Cardiac muscle cell (in vitro differentiated cells and primary cell): ENCODE measurements around the gene SULT1C2. TPM values are rescaled to one million over a fixed set of nuclear protein-coding genes. Genes with fewer than 3 reads are reported as not detected.

Experiments used
- DNase-seq, 2 donors: peaks; one replicate each; pipeline versions ENCODE4 v3.0.0 to v3.0.0-alpha.2; 2010 to 2017; ENCODE audit warnings: low read depth in 1 of 2, low spot score in 1 of 2
- H3K27ac ChIP-seq: fragments of 200-600 bp; sonication (generic); 2 replicates; pipeline ENCODE4 v1.5.1; 2016
- H3K27me3 ChIP-seq: fragments of 200-600 bp; sonication (generic); 2 replicates; pipeline ENCODE4 v1.6.0; 2016; ENCODE audit warnings: control low read depth
- H3K36me3 ChIP-seq: fragments of 200-600 bp; sonication (generic); 2 replicates; pipeline ENCODE4 v1.5.1; 2016; ENCODE audit warnings: control low read depth
- H3K4me1 ChIP-seq: fragments of 200-600 bp; sonication (generic); 2 replicates; pipeline ENCODE4 v1.8.1; 2017; ENCODE audit warnings: low read depth, mild to moderate bottlenecking, mixed run types
- H3K4me3 ChIP-seq: fragments of 200-600 bp; sonication (generic); 2 replicates; pipeline ENCODE4 v1.5.1; 2016; ENCODE audit warnings: mild to moderate bottlenecking
- H3K9me3 ChIP-seq: fragments of 200-600 bp; sonication (generic); 2 replicates; pipeline ENCODE4 v1.5.1; 2017; ENCODE audit warnings: low read depth, mild to moderate bottlenecking, control low read depth
- CTCF ChIP-seq: IDR thresholded peaks from 2 replicates; pipeline ENCODE4 v1.5.1; 2012; ENCODE audit warnings: low read depth, mild to moderate bottlenecking, low read length
- polyA plus RNA-seq: library from polyadenylated mRNA; unstranded; fragments of >200 nt; fragmentation: Nextera tagmentation; extraction: Ambion mirVana; gene quantifications from 2 replicates; pipeline ENCODE4 v1.2.1, GENCODE V29; 2016
- total RNA-seq: library from RNA; depleted of rRNA; stranded (reverse); fragments of >200 nt; gene quantifications from 2 replicates; pipeline ENCODE4 v1.2.3, GENCODE V29; 2016

SULT1C2 gene
- total and polyA plus RNA-seq, 2 experiments from 2014 or later: 1.1 to 3.2 TPM

GRCh38 chr2:108293850-108294249 lies 5.2 kb downstream of the SULT1C2 start:
- peaks cover 5% of the 10 kb centered on the region for H3K4me1 ChIP-seq
- no peak overlapping the region for H3K4me3 ChIP-seq
- H3K27me3 ChIP-seq: no peaks in the 10 kb centered on the region
- no peak overlapping the region for H3K27ac ChIP-seq
- no peak for TF ChIP-seq CTCF
- H3K9me3 ChIP-seq: no peaks in the 10 kb centered on the region
- DNase-seq: no peak
- no peaks in the 10 kb centered on the region for H3K36me3 ChIP-seq

- no peak overlapping the region for H3K27ac ChIP-seq
- H3K4me1 ChIP-seq: no peaks in the 10 kb centered on the region
- DNase-seq: peak in 1 of 2 donors; percentile 30
- H3K36me3 ChIP-seq: no peaks in the 10 kb centered on the region
- no peaks in the 10 kb centered on the region for H3K9me3 ChIP-seq
- no peak for TF ChIP-seq CTCF
- no peaks in the 10 kb centered on the region for H3K27me3 ChIP-seq
- no peak overlapping the region for H3K4me3 ChIP-seq
These were observed 8.9 kb downstream of the SULT1C2 start for GRCh38 chr2:108297436-108298141.

GRCh38 chr2:108301558-108301957 lies 12.9 kb downstream of the SULT1C2 start:
- H3K27ac ChIP-seq: no peak overlapping the region
- H3K4me1 ChIP-seq: no peaks in the 10 kb centered on the region
- H3K4me3 ChIP-seq: no peak overlapping the region
- H3K9me3 ChIP-seq: no peaks in the 10 kb centered on the region
- no peak for DNase-seq
- no peaks in the 10 kb centered on the region for H3K27me3 ChIP-seq
- no peak for TF ChIP-seq CTCF
- H3K36me3 ChIP-seq: no peaks in the 10 kb centered on the region

- no peaks in the 10 kb centered on the region for H3K9me3 ChIP-seq
- H3K27me3 ChIP-seq: no peaks in the 10 kb centered on the region
- TF ChIP-seq CTCF: no peak
- H3K4me3 ChIP-seq: no peak overlapping the region
- DNase-seq: no peak
- H3K4me1 ChIP-seq: no peaks in the 10 kb centered on the region
- H3K36me3 ChIP-seq: no peaks in the 10 kb centered on the region
- no peak overlapping the region for H3K27ac ChIP-seq
These were observed 16.3 kb downstream of the SULT1C2 start for GRCh38 chr2:108304975-108305374.

- Histone ChIP-seq H3K27ac (no peak overlapping the region), H3K9me3 (no peaks in the 10 kb centered on the region), H3K4me1 (no peaks in the 10 kb centered on the region), H3K36me3 (no peaks in the 10 kb centered on the region), H3K27me3 (no peaks in the 10 kb centered on the region), H3K4me3 (no peak overlapping the region)
- no peak for DNase-seq
- no peak for TF ChIP-seq CTCF
These were observed 17.2 kb downstream of the SULT1C2 start for GRCh38 chr2:108305901-108306300.
